ENCODE measurements around the gene STAT3.
"Not testable (repeated sequence)": the region's sequence is repeated elsewhere in the genome, so short reads cannot be mapped to it uniquely, and the experiment has no call there.

STAT3 gene

GRCh38 chr17:42266918-42267766 lies 121.1 kb downstream of the STAT3 start:
- in situ Hi-C loops (cut with HindIII; ENCODE audit: low sequenced_read_pairs): no loop called here

- in situ Hi-C loops (cut with HindIII; ENCODE audit: low sequenced_read_pairs): no loop called here
Measured at GRCh38 chr17:42266462-42266861, 121.8 kb downstream of the STAT3 start.

DNA sequence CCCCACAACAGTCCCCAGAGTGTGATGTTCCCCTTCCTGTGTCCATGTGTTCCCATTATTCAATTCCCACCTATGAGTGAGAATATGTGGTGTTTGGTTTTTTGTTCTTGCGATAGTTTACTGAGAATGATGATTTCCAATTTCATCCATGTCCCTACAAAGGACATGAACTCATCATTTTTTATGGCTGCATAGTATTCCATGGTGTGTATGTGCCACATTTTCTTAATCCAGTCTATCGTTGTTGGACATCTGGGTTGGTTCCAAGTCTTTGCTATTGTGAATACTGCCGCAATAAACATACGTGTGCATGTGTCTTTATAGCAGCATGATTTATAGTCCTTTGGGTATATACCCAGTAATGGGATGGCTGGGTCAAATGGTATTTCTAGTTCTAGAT lies 123.9 kb downstream of the STAT3 start:
- in situ Hi-C loops (cut with HindIII; ENCODE audit: low sequenced_read_pairs): not testable (repeated sequence)

All from DLD1 (cell line).